ENCODE results near the gene ZNRF2.

DNA sequence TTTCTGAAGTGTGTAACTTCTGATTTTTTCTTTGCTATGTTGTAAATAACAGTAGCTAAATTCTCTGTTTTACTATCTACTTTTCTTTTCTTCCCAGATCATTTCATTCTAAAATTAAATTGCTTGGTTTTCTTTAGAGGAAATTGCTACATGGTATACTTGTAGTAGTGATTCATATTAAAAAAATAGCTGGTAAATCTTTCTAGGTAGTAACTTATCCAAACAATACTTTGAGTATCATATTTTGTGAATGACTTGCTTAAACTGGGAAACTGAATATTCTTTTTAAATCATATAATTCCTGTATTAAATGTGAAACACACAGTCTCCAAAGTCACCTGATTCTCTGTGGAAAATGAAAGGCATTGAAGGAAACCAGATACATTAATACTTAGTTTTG, 85.5 kb downstream of the ZNRF2 start:
- TF ChIP-seq, protein P1, sequence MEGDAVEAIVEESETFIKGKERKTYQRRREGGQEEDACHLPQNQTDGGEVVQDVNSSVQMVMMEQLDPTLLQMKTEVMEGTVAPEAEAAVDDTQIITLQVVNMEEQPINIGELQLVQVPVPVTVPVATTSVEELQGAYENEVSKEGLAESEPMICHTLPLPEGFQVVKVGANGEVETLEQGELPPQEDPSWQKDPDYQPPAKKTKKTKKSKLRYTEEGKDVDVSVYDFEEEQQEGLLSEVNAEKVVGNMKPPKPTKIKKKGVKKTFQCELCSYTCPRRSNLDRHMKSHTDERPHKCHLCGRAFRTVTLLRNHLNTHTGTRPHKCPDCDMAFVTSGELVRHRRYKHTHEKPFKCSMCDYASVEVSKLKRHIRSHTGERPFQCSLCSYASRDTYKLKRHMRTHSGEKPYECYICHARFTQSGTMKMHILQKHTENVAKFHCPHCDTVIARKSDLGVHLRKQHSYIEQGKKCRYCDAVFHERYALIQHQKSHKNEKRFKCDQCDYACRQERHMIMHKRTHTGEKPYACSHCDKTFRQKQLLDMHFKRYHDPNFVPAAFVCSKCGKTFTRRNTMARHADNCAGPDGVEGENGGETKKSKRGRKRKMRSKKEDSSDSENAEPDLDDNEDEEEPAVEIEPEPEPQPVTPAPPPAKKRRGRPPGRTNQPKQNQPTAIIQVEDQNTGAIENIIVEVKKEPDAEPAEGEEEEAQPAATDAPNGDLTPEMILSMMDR (IDR thresholded peaks at IDR 0.05) = no peak
- TF ChIP-seq POLR2A (IDR thresholded peaks at IDR 0.05) (no peak), POLR2AphosphoS5 (IDR thresholded peaks at IDR 0.05) (no peak)
